Testis (tissue), 2 donors: ENCODE measurements around the gene PSMC4.

ENCODE experiments used
- POLR2A ChIP-seq: fragments of 450-650 bp; IDR thresholded peaks from one replicate; pipeline ENCODE4 v1.6.1; 2017; ENCODE audit warnings: antibody characterized with exemption, mild to moderate bottlenecking, moderate library complexity
- TF ChIP-seq, protein P1 (sequence below), 3 experiments: fragments of 450-650 bp in 2 of 3; fragments of 200-600 bp in 1 of 3; sonication (generic) in 1 of 3; IDR thresholded peaks; one replicate each; pipeline ENCODE4 v1.5.1; 2016 to 2019; ENCODE audit warnings: antibody characterized with exemption in 3 of 3, mild to moderate bottlenecking in 2 of 3, moderate library complexity in 1 of 3

DNA sequence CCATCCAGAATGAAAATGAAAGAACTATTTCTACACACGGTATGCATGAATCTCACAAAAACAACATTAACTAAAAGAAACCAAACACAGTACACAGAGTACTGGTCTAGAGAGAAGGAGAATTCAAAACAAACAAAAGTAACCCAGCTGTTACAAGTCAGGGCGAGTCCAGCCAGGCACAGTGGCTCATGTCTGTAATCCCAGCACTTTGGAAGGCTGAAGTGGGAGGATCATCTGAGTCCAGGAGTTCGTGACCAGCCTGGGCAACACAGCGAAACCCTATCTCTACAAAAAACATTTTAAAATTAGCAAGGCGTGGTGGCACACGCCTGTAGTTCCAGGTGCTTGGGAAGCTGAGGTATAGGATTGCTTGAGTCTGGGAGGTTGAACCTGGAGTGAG lies 1.7 kb upstream of the PSMC4 start:
- TF ChIP-seq, protein P1, sequence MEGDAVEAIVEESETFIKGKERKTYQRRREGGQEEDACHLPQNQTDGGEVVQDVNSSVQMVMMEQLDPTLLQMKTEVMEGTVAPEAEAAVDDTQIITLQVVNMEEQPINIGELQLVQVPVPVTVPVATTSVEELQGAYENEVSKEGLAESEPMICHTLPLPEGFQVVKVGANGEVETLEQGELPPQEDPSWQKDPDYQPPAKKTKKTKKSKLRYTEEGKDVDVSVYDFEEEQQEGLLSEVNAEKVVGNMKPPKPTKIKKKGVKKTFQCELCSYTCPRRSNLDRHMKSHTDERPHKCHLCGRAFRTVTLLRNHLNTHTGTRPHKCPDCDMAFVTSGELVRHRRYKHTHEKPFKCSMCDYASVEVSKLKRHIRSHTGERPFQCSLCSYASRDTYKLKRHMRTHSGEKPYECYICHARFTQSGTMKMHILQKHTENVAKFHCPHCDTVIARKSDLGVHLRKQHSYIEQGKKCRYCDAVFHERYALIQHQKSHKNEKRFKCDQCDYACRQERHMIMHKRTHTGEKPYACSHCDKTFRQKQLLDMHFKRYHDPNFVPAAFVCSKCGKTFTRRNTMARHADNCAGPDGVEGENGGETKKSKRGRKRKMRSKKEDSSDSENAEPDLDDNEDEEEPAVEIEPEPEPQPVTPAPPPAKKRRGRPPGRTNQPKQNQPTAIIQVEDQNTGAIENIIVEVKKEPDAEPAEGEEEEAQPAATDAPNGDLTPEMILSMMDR (IDR thresholded peaks at IDR 0.05): no peak
- no peak for TF ChIP-seq POLR2A
